OCI-M2 (cell line): Measurements from ENCODE around the gene APOOL.
"Not testable (repeated sequence)": the region's sequence is repeated elsewhere in the genome, so short reads cannot be mapped to it uniquely, and the experiment has no call there.

ENCODE experiments used
- DNase-seq: peaks from one replicate; lab custom pipeline; 2025; ENCODE audit not compliant: unreplicated experiment; lab: John Stamatoyannopoulos, UW

The APOOL gene, protein sequence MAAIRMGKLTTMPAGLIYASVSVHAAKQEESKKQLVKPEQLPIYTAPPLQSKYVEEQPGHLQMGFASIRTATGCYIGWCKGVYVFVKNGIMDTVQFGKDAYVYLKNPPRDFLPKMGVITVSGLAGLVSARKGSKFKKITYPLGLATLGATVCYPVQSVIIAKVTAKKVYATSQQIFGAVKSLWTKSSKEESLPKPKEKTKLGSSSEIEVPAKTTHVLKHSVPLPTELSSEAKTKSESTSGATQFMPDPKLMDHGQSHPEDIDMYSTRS

DNA sequence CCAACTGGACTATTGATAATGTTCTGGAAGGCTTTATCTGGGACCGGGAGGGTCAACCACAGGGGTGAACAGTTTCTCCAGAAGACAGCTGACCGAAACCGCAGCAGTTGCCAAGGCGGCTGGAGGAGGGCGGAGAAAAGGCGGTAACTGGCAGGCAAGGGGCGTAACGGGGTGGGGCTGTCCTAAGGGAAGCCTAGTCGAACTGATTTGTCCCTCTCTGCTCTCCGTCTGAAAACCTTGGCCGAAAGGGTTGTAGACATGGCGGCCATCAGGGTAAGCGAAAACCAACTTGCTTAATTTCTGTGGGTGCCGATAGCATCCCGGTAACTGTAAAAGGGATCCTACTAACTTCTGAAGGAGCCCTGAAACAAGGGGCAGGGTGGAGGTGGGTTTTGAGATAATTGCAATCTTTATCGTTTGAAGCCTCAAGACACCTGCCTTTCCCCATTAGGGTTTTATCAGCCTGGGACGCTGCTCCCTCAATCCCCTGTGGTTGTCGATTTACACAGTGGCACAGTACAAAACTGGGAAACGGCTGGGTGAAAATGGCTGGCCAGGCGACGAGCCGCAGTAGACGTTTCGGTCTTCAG is at the start of gene APOOL:
TSS of gene APOOL (plus strand) at position 223 of the 590 bp plus-strand sequence. CDS start at position 259, 36 bp downstream.
- peak; percentile 12 for DNase-seq

DNA sequence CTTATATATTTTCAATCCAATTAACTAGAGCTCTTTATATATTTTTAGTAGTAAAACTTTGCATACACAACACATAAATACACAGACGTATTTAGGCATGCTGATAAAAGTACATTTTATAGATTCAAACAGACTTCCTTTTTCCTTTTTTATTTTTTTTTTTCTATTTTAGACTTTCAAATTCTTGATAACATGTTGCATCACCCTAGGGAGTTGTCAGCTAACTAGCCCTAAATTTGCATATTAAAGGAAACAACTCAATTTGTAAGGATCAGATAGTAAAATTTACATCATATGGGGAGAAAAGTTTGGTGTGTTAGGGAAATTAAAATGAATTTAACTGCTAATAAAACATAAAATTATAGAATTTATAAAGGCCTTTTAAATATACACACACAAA is 47.4 kb upstream of the APOOL start:
- DNase-seq, result no peak

GRCh38 chrX:84974803-84975202 is 28.9 kb upstream of the APOOL start:
- DNase-seq, result no peak

DNA sequence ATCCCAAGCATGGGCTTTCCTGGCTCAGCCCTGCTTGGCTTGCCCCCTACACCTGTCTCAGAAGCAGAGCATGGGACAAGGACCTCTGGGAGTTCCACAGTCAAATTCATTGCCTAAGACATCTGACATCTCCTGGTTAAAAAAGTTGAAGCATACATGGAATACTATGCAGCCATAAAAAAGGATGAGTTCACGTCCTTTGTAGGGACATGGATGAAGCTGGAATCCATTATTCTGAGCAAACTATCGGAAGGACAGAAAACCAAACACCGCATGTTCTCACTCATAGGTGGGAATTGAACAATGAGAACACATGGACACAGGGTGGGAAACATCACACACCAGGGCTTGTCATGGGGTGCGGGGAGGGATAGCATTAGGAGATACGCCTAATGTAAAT is 11.9 kb upstream of the APOOL start:
- not testable (repeated sequence) for DNase-seq

DNA sequence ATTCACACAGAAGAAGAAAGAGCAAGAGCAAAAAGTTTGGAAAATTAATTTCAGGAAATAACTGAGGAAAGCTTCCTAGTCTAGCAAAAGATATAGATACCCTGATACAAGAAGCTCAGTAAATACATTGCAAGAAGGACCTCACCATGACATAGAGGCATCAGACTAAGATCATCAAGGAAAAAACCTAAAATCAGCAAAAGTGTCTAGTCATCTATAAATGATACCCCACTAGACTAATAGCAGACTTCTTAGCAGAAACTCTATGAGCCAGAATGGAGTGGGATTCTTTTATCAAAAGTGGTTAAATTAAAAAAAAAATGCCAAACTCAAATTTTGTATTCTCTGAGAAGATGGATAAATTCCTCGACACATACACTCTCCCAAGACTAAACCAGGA is 10.5 kb upstream of the APOOL start:
- no peak for DNase-seq

GRCh38 chrX:85001344-85001743 is 2.3 kb upstream of the APOOL start:
- DNase-seq, result no peak

GRCh38 chrX:85004255-85004654 is 578 bp downstream of the APOOL start:
- no peak for DNase-seq

GRCh38 chrX:85012098-85012497 is 8.4 kb downstream of the APOOL start:
- no peak for DNase-seq

DNA sequence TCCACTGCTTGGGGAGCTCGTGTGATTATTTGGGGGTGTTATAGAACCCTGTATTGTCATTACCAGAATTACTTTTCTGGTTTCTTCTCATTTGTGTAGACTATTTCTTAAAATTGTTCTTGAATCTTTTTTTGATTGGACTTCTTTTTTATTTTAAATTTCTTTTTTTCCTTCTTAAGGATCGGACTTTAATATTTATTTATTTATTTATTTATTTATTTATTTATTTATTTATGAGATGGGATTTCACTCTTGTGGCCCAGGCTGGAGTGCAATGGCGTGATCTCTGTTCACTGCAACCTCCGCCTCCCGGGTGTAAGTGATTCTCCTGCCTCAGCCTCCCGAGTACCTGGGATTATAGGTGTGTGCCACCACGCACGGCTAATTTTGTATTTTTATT is 11.7 kb downstream of the APOOL start:
- not testable (repeated sequence) for DNase-seq

GRCh38 chrX:85017721-85018120 is 14.0 kb downstream of the APOOL start:
- DNase-seq, result no peak

GRCh38 chrX:85018471-85018870 is 14.8 kb downstream of the APOOL start:
- no peak for DNase-seq

- no peak for DNase-seq
Measured at GRCh38 chrX:85020216-85020615, 16.5 kb downstream of the APOOL start.

DNA sequence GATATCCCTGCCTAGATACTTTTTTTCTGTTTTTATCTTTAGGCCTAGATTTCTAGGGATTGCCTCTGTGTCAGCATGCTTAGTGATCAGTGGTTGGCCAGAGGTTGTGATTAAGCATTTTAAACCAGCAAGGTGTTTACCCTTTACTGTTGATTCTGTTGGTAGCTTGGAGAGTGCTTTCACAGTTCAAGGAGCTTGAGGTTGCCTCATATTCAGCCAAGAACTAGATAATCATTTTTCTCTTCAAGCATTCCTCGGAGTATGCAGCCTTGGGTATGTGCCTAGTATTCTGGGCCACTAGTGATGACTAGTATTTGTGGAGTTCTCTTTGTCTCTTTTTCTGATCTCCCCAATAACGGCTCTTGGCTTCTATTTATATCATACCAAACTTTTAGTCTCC is 20.4 kb downstream of the APOOL start:
- no peak for DNase-seq

GRCh38 chrX:85024562-85024961 is 20.9 kb downstream of the APOOL start:
- DNase-seq, result no peak

DNA sequence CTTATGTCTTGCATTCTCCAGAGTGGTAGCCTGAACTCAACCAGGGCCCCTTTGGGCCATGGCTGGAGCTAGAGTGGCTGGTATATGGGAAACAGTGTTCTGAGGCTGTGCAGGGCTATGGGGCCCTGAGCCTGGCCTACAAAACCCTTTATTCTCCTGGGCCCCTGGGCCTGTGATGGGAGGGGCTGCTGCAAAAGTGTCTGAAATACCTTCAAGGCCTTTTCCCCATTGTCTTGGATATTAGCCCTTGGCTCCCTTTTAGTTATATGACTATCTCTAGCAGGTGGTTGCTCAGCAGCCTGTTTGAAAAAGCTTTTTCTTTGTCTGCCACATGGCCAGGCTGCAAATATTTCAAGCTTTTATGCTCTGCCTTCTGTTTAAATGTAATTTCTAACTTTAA is 22.5 kb downstream of the APOOL start:
- no peak for DNase-seq

GRCh38 chrX:85029043-85029442 is 25.4 kb downstream of the APOOL start:
- DNase-seq, result no peak

GRCh38 chrX:85031505-85031904 is 27.8 kb downstream of the APOOL start:
- no peak for DNase-seq

GRCh38 chrX:85037114-85037513 is 33.4 kb downstream of the APOOL start:
- DNase-seq, result no peak

- DNase-seq, result no peak
Measured at GRCh38 chrX:85051627-85052026, 48.0 kb downstream of the APOOL start.

GRCh38 chrX:85052205-85052604 is 48.5 kb downstream of the APOOL start:
- no peak for DNase-seq

DNA sequence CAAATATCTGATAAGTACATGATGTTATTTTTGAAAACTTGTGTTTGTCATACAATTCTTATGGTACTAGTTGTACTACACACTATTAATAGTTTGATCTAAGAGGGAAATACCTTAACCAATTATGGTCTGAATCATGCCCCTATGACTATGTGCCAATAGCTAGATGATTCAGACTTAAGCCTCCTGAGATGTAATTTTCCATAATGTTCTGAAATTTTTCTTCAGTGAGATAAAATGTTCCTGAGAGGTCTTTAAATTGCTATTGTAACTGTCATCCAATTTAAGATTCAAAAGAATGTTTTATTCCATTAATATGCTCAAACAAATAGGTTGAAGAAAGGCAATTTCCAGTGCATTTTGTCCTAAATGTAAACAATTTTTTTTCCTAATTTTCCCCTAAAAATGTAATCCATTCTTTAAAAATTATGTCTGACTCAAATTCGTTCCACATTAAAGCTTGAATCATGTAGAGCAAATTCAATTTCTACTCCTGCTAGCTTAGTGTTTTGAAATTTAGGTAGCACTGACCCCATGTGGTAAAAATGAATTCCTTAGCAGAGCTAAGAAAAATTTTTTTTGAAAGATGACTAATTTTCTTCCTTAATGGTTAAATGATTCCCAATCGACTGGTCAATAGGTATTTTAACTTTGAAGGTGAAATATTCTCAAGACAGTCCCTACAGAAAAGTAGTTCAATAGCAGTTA is 49.1 kb downstream of the APOOL start:
- no peak for DNase-seq

DNA sequence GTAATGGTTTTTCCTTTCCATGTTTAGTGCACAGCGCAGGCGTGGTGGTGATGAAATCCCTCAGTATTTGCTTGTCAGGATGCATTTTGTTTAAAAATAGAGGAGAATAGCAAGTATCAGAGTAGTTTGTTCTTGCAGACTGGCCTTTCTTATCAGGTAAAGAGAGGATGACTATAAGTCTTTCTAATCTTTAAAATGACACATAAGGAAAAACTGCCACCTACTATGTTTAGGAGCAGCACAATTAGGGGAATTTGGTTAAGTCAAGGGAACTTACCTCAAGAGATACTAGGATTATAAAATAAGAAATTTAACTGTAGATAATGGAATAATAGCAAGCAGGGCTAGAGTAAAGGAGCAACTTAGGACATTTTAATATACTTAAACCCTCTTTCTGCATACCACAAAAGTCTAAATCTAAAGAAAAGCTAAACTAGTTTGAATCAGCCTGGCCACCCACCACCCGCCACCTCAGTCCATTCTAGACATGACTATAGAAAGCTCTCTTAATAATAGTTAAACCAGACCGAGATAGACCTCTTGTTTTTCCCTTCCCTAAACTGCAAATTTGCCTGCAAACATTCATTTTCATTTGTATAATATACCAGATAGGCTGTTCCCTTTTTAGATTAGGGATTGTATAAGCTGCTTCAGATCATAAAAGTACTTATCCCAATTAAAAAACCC is 62.0 kb downstream of the APOOL start:
- no peak for DNase-seq
